A549 (cell line): ENCODE measurements around the gene RBMS3. TPM values are rescaled to one million over a fixed set of nuclear protein-coding genes. Genes with fewer than 3 reads are reported as not detected.

Experiments used
- ATAC-seq, 2 experiments: fragments of 200-7000 bp in 1 of 2; fragments of >200 bp in 1 of 2; cut with Nextera tagmentation in 1 of 2; cut with Tn5 transposase in 1 of 2; 3 replicates each; pipeline versions ENCODE4 v1.8.0 to v1.9.1; 2018 to 2020; ENCODE audit warnings: mild to moderate bottlenecking in 1 of 2, moderate library complexity in 1 of 2
- CTCF ChIA-PET: fragments of 300-600 bp; sonication (Branson Sonifier 250); formaldehyde crosslinking; extraction: SDS; loops from one replicate; lab custom pipeline; 2021; ENCODE audit warnings: antibody characterized with exemption, inconsistent platforms; lab: Yijun Ruan, JAX
- POLR2A ChIA-PET: fragments of 350-600 bp; formaldehyde crosslinking; extraction: SDS; loops from one replicate; lab custom pipeline; 2021; ENCODE audit warnings: antibody characterized with exemption, inconsistent platforms; lab: Yijun Ruan, JAX
- DNase-seq, 2 experiments: peaks; one replicate each; pipeline versions ENCODE4 v3.0.0 to v3.0.0-alpha.2; 2011 to 2016; ENCODE audit warnings: low read depth in 1 of 2, low spot score in 1 of 2
- FAIRE-seq: peaks from 2 replicates; lab custom pipeline; 2011; peaks lifted over from hg19 to GRCh38; lab: Jason Lieb, UNC
- H3K27ac ChIP-seq, 2 experiments: fragments of >200 bp; sonication (Bioruptor Twin); formaldehyde crosslinking; 3 replicates each; pipeline ENCODE4 v1.5.1; 2016 to 2017
- H3K4me1 ChIP-seq: fragments of >200 bp; sonication (Bioruptor Twin); formaldehyde crosslinking; 3 replicates; pipeline ENCODE4 v1.6.1; 2016
- H3K4me2 ChIP-seq: fragments of >200 bp; sonication (Bioruptor Twin); formaldehyde crosslinking; 3 replicates; pipeline ENCODE4 v1.6.1; 2016
- H3K4me3 ChIP-seq: fragments of >200 bp; sonication (Bioruptor Twin); formaldehyde crosslinking; 3 replicates; pipeline ENCODE4 v1.5.1; 2016
- H3K9me3 ChIP-seq: fragments of >200 bp; sonication (Bioruptor Twin); formaldehyde crosslinking; 3 replicates; pipeline ENCODE4 v1.6.1; 2016
- BHLHE40 ChIP-seq: IDR thresholded peaks from 2 replicates; pipeline ENCODE4 v1.6.1; 2012; ENCODE audit warnings: low read depth, low read length, inconsistent platforms
- CEBPB ChIP-seq, 2 experiments: fragments of >200 bp in 1 of 2; sonication (Bioruptor Twin) in 1 of 2; formaldehyde crosslinking in 1 of 2; IDR thresholded peaks; 2 replicates each; pipeline ENCODE4 v1.6.1; 2012 to 2016
- CHD2 ChIP-seq: fragments of 150-350 bp; IDR thresholded peaks from 2 replicates; pipeline ENCODE4 v1.6.1; 2014; ENCODE audit warnings: low read length; ENCODE audit not compliant: partially characterized antibody
- CHD4 ChIP-seq: fragments of 200-600 bp; sonication (generic); IDR thresholded peaks from 2 replicates; pipeline ENCODE4 v1.6.1; 2016; ENCODE audit warnings: antibody characterized with exemption, mild to moderate bottlenecking, borderline replicate concordance
- EP300 ChIP-seq, 2 experiments: fragments of >200 bp; sonication (Bioruptor Twin); formaldehyde crosslinking; IDR thresholded peaks; 2 replicates in 1 of 2; 3 replicates in 1 of 2; pipeline ENCODE4 v1.6.1; 2016 to 2017
- ESRRA ChIP-seq: fragments of 150-350 bp; IDR thresholded peaks from 2 replicates; pipeline ENCODE4 v1.6.1; 2014; ENCODE audit warnings: mild to moderate bottlenecking, low read length, borderline replicate concordance
- FOSB ChIP-seq: fragments of 250-450 bp; sonication (Bioruptor Pico); IDR thresholded peaks from 2 replicates; pipeline ENCODE4 v1.5.0; 2020; ENCODE audit warnings: mild to moderate bottlenecking, moderate library complexity
- GATA3 ChIP-seq: IDR thresholded peaks from 2 replicates; pipeline ENCODE4 v1.6.1; 2012; ENCODE audit warnings: borderline replicate concordance
- HDAC2 ChIP-seq: fragments of 200-600 bp; sonication (generic); IDR thresholded peaks from 2 replicates; pipeline ENCODE4 v1.6.1; 2016
- HOXB13 ChIP-seq: fragments of 250-450 bp; sonication (Bioruptor Pico); IDR thresholded peaks from 2 replicates; pipeline ENCODE4 v1.5.0; 2020; ENCODE audit warnings: low read depth, mild to moderate bottlenecking, moderate library complexity
- HOXB5 ChIP-seq: fragments of 250-450 bp; sonication (Bioruptor Pico); IDR thresholded peaks from 2 replicates; pipeline ENCODE4 v1.5.0; 2020; ENCODE audit warnings: mild to moderate bottlenecking, moderate library complexity
- JUNB ChIP-seq: fragments of >200 bp; sonication (Bioruptor Twin); formaldehyde crosslinking; IDR thresholded peaks from 2 replicates; pipeline ENCODE4 v1.6.1; 2016
- MYC ChIP-seq: IDR thresholded peaks from 2 replicates; pipeline ENCODE4 v1.6.1; 2012; ENCODE audit warnings: mild to moderate bottlenecking, inconsistent platforms, low read length, improper control_type of control experiment, borderline replicate concordance
- NR3C1 ChIP-seq: fragments of >200 bp; sonication (Bioruptor Twin); formaldehyde crosslinking; IDR thresholded peaks from 3 replicates; pipeline ENCODE4 v1.6.1; 2017
- POLR2A ChIP-seq: IDR thresholded peaks from 2 replicates; pipeline ENCODE4 v1.6.1; 2012; ENCODE audit warnings: mild to moderate bottlenecking, low read length
- POLR2AphosphoS2 ChIP-seq: conservative IDR thresholded peaks from 2 replicates; pipeline ENCODE4 v1.6.1; 2012; ENCODE audit warnings: low read length, improper control_type of control experiment, inconsistent platforms
- RCOR1 ChIP-seq: fragments of 150-350 bp; IDR thresholded peaks from 2 replicates; pipeline ENCODE4 v1.6.1; 2014; ENCODE audit warnings: antibody characterized with exemption, low read length, low read depth
- ZC3H11A ChIP-seq: fragments of 450-650 bp; IDR thresholded peaks from 2 replicates; pipeline ENCODE4 v1.6.1; 2014; ENCODE audit warnings: antibody characterized with exemption, mild to moderate bottlenecking
- ZFP36 ChIP-seq: fragments of 450-650 bp; IDR thresholded peaks from 2 replicates; pipeline ENCODE4 v1.6.1; 2014; ENCODE audit warnings: borderline replicate concordance; ENCODE audit not compliant: partially characterized antibody
- ZNF302 ChIP-seq: fragments of 250-450 bp; sonication (Bioruptor Pico); IDR thresholded peaks from 2 replicates; pipeline ENCODE4 v1.9.0; 2021; ENCODE audit warnings: inconsistent platforms, mild to moderate bottlenecking, moderate library complexity
- WGBS: methylation state at CpG from one replicate; pipeline ENCODE4 v1.1.6; 2017; ENCODE audit errors: missing lambda C conversion rate; 5-methylcytosine and 5-hydroxymethylcytosine counted together
- polyA plus RNA-seq, 4 experiments: library from polyadenylated mRNA; depleted of rRNA in 3 of 4; stranded (reverse); fragments of >200 nt; fragmentation: RNase III in 1 of 4; extraction: RNeasy Plus Mini Kit Qiagen cat#74134 plus additional on column Dnase treatment in 1 of 4; gene quantifications; 2 replicates in 3 of 4; 3 replicates in 1 of 4; pipeline ENCODE4 v1.2.3, GENCODE V29; 2011 to 2017
- TF ChIP-seq, protein P1 (sequence below): fragments of >200 bp; sonication (Bioruptor Twin); formaldehyde crosslinking; IDR thresholded peaks from 3 replicates; pipeline ENCODE4 v1.6.1; 2016
- TF ChIP-seq, protein P2 (sequence below): fragments of >200 bp; sonication (Bioruptor Twin); formaldehyde crosslinking; IDR thresholded peaks from 3 replicates; pipeline ENCODE4 v1.5.1; 2016
- TF ChIP-seq, protein P3 (sequence below): IDR thresholded peaks from 2 replicates; pipeline ENCODE4 v1.6.1; 2012; ENCODE audit warnings: low read depth, borderline replicate concordance
- TF ChIP-seq, protein P4 (sequence below): IDR thresholded peaks from 2 replicates; pipeline ENCODE4 v1.6.1; 2012
- TF ChIP-seq, protein P5 (sequence below): fragments of 450-650 bp; IDR thresholded peaks from 2 replicates; pipeline ENCODE4 v1.6.1; 2014; ENCODE audit warnings: antibody characterized with exemption
- TF ChIP-seq, protein P6 (sequence below): fragments of 150-350 bp; IDR thresholded peaks from 2 replicates; pipeline ENCODE4 v1.6.1; 2014; ENCODE audit warnings: low read depth, mild to moderate bottlenecking, low read length
- TF ChIP-seq, protein P7 (sequence below): IDR thresholded peaks from 2 replicates; pipeline ENCODE4 v1.6.1; 2012

Gene RBMS3
- polyA plus RNA-seq, 2 of the 4 experiments (the other 2 are of a cell fraction) = 0.92 to 4.1 TPM

DNA sequence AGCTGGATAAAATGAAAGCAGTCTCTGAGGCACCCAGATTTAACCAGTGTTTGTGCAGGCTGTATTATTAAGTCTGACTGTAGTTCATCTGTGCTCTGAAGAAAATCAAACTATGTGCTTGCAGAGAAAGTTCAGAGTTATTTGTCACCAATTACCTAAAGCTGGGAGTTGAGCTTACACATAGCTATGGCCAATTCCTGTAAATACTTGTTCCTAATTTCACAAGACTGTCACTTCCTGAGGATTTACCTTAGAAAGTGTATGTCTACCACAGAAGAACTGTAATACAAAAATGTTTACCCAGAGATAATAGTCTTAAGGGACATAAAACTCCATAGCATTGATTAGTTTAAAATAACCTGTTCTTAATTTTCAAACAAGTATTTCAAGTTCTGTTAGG lies 697.2 kb downstream of the RBMS3 start (continued):
- TF ChIP-seq, protein P1, sequence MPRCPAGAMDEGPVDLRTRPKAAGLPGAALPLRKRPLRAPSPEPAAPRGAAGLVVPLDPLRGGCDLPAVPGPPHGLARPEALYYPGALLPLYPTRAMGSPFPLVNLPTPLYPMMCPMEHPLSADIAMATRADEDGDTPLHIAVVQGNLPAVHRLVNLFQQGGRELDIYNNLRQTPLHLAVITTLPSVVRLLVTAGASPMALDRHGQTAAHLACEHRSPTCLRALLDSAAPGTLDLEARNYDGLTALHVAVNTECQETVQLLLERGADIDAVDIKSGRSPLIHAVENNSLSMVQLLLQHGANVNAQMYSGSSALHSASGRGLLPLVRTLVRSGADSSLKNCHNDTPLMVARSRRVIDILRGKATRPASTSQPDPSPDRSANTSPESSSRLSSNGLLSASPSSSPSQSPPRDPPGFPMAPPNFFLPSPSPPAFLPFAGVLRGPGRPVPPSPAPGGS = no peak
- TF ChIP-seq POLR2AphosphoS2 (no peak), ZNF302 (CRISPR knock-in tag) (no peak), CHD2 (no peak), CHD4 (no peak), POLR2A (no peak)
- TF ChIP-seq, protein P2, sequence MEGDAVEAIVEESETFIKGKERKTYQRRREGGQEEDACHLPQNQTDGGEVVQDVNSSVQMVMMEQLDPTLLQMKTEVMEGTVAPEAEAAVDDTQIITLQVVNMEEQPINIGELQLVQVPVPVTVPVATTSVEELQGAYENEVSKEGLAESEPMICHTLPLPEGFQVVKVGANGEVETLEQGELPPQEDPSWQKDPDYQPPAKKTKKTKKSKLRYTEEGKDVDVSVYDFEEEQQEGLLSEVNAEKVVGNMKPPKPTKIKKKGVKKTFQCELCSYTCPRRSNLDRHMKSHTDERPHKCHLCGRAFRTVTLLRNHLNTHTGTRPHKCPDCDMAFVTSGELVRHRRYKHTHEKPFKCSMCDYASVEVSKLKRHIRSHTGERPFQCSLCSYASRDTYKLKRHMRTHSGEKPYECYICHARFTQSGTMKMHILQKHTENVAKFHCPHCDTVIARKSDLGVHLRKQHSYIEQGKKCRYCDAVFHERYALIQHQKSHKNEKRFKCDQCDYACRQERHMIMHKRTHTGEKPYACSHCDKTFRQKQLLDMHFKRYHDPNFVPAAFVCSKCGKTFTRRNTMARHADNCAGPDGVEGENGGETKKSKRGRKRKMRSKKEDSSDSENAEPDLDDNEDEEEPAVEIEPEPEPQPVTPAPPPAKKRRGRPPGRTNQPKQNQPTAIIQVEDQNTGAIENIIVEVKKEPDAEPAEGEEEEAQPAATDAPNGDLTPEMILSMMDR = no peak
- TF ChIP-seq, all 56 proteins: peak for 0

DNA sequence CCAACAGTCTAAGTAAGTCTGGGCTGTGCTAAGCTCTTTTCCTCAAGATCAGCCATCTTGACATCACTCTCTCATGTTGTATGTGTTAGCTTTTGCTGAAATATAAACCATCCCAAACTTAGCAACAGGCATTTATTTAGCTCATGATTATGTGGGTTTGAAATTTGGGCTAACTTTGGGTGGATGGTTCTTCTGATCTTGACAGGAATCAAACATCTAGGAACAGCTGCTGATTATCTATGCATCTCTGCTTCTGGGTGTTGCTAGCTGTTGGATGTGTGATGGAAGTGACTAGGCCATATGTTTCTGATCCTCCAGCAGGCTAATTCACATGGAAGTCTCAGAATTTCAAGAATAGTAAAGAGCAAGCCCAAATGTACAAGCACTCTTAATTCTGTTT lies 710.3 kb downstream of the RBMS3 start:
- ChIA-PET POLR2A (no interaction called here), CTCF (no interaction called here)
- Histone ChIP-seq H3K4me1 (no peaks in the 10 kb centered on the region), H3K27ac (no peak overlapping the region), H3K4me2 (no peak overlapping the region), H3K4me3 (no peak overlapping the region), H3K9me3 (no peaks in the 10 kb centered on the region)
- peak; percentile 54 for FAIRE-seq
- no peak for ATAC-seq
- no peak for DNase-seq
- TF ChIP-seq BHLHE40 (no peak), POLR2A (no peak), JUNB (no peak), ZC3H11A (no peak)
- TF ChIP-seq, protein P3, sequence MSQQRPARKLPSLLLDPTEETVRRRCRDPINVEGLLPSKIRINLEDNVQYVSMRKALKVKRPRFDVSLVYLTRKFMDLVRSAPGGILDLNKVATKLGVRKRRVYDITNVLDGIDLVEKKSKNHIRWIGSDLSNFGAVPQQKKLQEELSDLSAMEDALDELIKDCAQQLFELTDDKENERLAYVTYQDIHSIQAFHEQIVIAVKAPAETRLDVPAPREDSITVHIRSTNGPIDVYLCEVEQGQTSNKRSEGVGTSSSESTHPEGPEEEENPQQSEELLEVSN = no peak
- TF ChIP-seq, all 56 proteins: peak for 0

DNA sequence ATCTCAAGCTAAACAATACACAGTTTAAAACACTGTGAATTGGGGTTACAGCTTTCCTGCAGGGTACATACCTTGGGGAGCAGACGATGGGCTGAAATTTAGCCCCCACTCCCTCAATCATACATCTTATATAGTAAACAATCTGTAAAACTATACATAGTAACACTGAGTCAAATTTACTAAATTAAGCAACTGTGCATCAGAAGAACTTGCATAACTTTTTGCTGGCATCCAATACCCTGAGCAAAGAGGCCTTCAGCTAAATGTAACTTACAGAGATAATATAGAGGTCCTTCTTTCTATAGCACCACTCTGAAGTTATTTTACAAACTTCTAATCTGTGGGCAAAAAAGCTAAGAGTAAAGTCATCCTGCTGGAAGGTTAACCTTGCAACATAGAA lies 721.9 kb downstream of the RBMS3 start:
- no peak for DNase-seq
- Histone ChIP-seq H3K9me3 (no peaks in the 10 kb centered on the region), H3K4me1 (no peaks in the 10 kb centered on the region), H3K27ac (no peak overlapping the region), H3K4me3 (no peak overlapping the region), H3K4me2 (no peak overlapping the region)
- FAIRE-seq = no peak
- ChIA-PET CTCF (interaction anchor here (1.0 to 1.1 kb wide), 2 partner anchors 10 to 40 kb away, joined by 3 read pairs; no protein-coding TSS in a partner anchor), POLR2A (no interaction called here)
- no peak for ATAC-seq
- TF ChIP-seq EP300 (IDR thresholded peaks at IDR 0.05) (no peak), HOXB5 (CRISPR knock-in tag) (no peak)
- WGBS = 59% methylated on average over 1 of the region's 1 CpG

- WGBS = 35% methylated on average over 1 of the region's 1 CpG
- Histone ChIP-seq H3K27ac (no peak overlapping the region), H3K4me1 (no peaks in the 10 kb centered on the region), H3K4me3 (no peak overlapping the region), H3K9me3 (no peaks in the 10 kb centered on the region), H3K4me2 (no peak overlapping the region)
- FAIRE-seq = peak; percentile 13
- no peak for DNase-seq
- CTCF ChIA-PET = interaction anchor here (1.1 kb wide), 1 partner anchor 9 kb away, joined by 3 read pairs; no protein-coding TSS in a partner anchor
- no peak for ATAC-seq
- POLR2A ChIA-PET = no interaction called here
- TF ChIP-seq MYC = no peak
- TF ChIP-seq ZC3H11A = no peak
- TF ChIP-seq RCOR1 = no peak
- TF ChIP-seq, protein P4, sequence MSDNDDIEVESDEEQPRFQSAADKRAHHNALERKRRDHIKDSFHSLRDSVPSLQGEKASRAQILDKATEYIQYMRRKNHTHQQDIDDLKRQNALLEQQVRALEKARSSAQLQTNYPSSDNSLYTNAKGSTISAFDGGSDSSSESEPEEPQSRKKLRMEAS = no peak
- TF ChIP-seq, protein P5, sequence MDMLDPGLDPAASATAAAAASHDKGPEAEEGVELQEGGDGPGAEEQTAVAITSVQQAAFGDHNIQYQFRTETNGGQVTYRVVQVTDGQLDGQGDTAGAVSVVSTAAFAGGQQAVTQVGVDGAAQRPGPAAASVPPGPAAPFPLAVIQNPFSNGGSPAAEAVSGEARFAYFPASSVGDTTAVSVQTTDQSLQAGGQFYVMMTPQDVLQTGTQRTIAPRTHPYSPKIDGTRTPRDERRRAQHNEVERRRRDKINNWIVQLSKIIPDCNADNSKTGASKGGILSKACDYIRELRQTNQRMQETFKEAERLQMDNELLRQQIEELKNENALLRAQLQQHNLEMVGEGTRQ = no peak
- TF ChIP-seq JUNB = no peak
- TF ChIP-seq, protein P6, sequence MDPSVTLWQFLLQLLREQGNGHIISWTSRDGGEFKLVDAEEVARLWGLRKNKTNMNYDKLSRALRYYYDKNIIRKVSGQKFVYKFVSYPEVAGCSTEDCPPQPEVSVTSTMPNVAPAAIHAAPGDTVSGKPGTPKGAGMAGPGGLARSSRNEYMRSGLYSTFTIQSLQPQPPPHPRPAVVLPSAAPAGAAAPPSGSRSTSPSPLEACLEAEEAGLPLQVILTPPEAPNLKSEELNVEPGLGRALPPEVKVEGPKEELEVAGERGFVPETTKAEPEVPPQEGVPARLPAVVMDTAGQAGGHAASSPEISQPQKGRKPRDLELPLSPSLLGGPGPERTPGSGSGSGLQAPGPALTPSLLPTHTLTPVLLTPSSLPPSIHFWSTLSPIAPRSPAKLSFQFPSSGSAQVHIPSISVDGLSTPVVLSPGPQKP = no peak
- TF ChIP-seq HOXB13 (CRISPR knock-in tag) = no peak
- no peak for TF ChIP-seq GATA3
- TF ChIP-seq, protein P7, sequence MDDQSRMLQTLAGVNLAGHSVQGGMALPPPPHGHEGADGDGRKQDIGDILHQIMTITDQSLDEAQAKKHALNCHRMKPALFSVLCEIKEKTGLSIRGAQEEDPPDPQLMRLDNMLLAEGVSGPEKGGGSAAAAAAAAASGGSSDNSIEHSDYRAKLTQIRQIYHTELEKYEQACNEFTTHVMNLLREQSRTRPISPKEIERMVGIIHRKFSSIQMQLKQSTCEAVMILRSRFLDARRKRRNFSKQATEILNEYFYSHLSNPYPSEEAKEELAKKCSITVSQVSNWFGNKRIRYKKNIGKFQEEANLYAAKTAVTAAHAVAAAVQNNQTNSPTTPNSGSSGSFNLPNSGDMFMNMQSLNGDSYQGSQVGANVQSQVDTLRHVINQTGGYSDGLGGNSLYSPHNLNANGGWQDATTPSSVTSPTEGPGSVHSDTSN = no peak
- no peak for TF ChIP-seq ESRRA
- no peak for TF ChIP-seq CEBPB (IDR thresholded peaks at IDR 0.05)
- TF ChIP-seq FOSB = no peak
- no peak for TF ChIP-seq ZFP36
- TF ChIP-seq HDAC2 = no peak
- no peak for TF ChIP-seq NR3C1
These were observed 722.9 kb downstream of the RBMS3 start for GRCh38 chr3:30003741-30004140.
